HEK293 (cell line): ENCODE data around the gene KIF21B.

Source experiments
- CTCF ChIP-seq: fragments of 450-650 bp; formaldehyde crosslinking; IDR thresholded peaks from 2 replicates; pipeline ENCODE4 v1.5.1; 2016; ENCODE audit warnings: missing biosample characterization, missing genetic modification characterization
- HOXA7 ChIP-seq: sonication (generic); formaldehyde crosslinking; IDR thresholded peaks from 2 replicates; pipeline ENCODE4 v1.8.1; 2022; ENCODE audit warnings: missing genetic modification reagents, borderline replicate concordance
- ZBTB21 ChIP-seq: fragments of 450-650 bp; formaldehyde crosslinking; IDR thresholded peaks from 2 replicates; pipeline ENCODE4 v1.5.1; 2017; ENCODE audit warnings: missing biosample characterization, missing genetic modification characterization
- ZNF292 ChIP-seq: fragments of 450-650 bp; formaldehyde crosslinking; IDR thresholded peaks from 2 replicates; pipeline ENCODE4 v1.5.1; 2016; ENCODE audit warnings: low read depth, missing biosample characterization, missing genetic modification characterization, borderline replicate concordance
- ZSCAN23 ChIP-seq: fragments of 450-650 bp; formaldehyde crosslinking; IDR thresholded peaks from 2 replicates; pipeline ENCODE4 v1.5.1; 2016; ENCODE audit warnings: missing biosample characterization, missing genetic modification characterization

- TF ChIP-seq ZSCAN23 (tag by site-specific recombination) = no peak
- no peak for TF ChIP-seq ZNF292
- no peak for TF ChIP-seq CTCF
- TF ChIP-seq HOXA7 (CRISPR knock-in tag) = no peak
- TF ChIP-seq ZBTB21 (tag by site-specific recombination) = no peak
Measured at GRCh38 chr1:201004732-201005131, 18.8 kb downstream of the KIF21B start.
